Body of pancreas (tissue), 4 donors: Measurements from ENCODE around the gene AGMO. TPM values are rescaled to one million over a fixed set of nuclear protein-coding genes. Genes with fewer than 3 reads are reported as not detected.

ENCODE experiments used
- ATAC-seq: fragments of 150-250 bp; one replicate; pipeline ENCODE4 v1.9.1; 2016
- DNase-seq, 4 donors: peaks; one replicate each; pipeline ENCODE4 v3.0.0-alpha.2; 2019
- H3K27ac ChIP-seq, 4 donors: fragments of 200-600 bp; sonication (generic); 1 replicate in 3 of 4; 2 replicates in 1 of 4; pipeline versions ENCODE4 v1.5.1 to v1.6.1; 2016 to 2019; ENCODE audit warnings: mild to moderate bottlenecking in 1 of 4, mixed read lengths in 1 of 4, moderate library complexity in 1 of 4
- H3K27me3 ChIP-seq, 2 donors: fragments of 200-600 bp; sonication (generic); one replicate each; pipeline ENCODE4 v1.6.0; 2016; ENCODE audit warnings: mild to moderate bottlenecking in 1 of 2
- H3K36me3 ChIP-seq, 2 donors: fragments of 200-600 bp; sonication (generic); replicated peaks in 1 of 2; 2 replicates each; pipeline ENCODE4 v1.5.1; 2016; ENCODE audit warnings: low read depth in 2 of 2; ENCODE audit not compliant: insufficient read depth in 1 of 2
- H3K4me1 ChIP-seq: fragments of 200-600 bp; sonication (generic); one replicate; pipeline ENCODE4 v1.6.0; 2016
- H3K4me3 ChIP-seq, 2 donors: fragments of 200-600 bp; sonication (generic); 1 replicate in 1 of 2; 2 replicates in 1 of 2; pipeline ENCODE4 v1.5.1; 2016 to 2019
- H3K9me3 ChIP-seq, 3 donors: fragments of 200-600 bp; sonication (generic); 1 replicate in 2 of 3; 2 replicates in 1 of 3; pipeline ENCODE4 v1.5.1; 2016
- CTCF ChIP-seq, 7 experiments: fragments of 450-650 bp in 4 of 7; fragments of 200-600 bp in 3 of 7; sonication (generic) in 3 of 7; IDR thresholded peaks; one replicate each; pipeline ENCODE4 v1.5.1; 2016 to 2019; ENCODE audit warnings: antibody characterized with exemption in 7 of 7
- POLR2A ChIP-seq, 3 donors: fragments of 450-650 bp; IDR thresholded peaks; one replicate each; pipeline ENCODE4 v1.6.1; 2016; ENCODE audit warnings: antibody characterized with exemption in 3 of 3, mild to moderate bottlenecking in 2 of 3
- WGBS, 2 donors: methylation state at CpG; one replicate each; pipeline ENCODE4 v1.1.5; 2017; 5-methylcytosine and 5-hydroxymethylcytosine counted together
- intact Hi-C: fragments of 100-400 bp; cut with DNase I; formaldehyde crosslinking; loops from one replicate; pipeline ENCODE4 v1.15.1; 2023
- total RNA-seq, 2 donors: library from RNA; depleted of rRNA; stranded (reverse); fragments of >200 nt; gene quantifications; one replicate each; pipeline ENCODE4 v1.1.0, GENCODE V29; 2016

AGMO gene
- total RNA-seq, 2 donors from 2014 or later: 0.52 TPM; not detected in 1

GRCh38 chr7:15440482-15440881 is 121.3 kb downstream of the AGMO start:
- Histone ChIP-seq H3K4me1 (no peaks in the 10 kb centered on the region), H3K4me3 (no peak overlapping the region), H3K9me3 (no peaks in the 10 kb centered on the region), H3K27me3 (no peaks in the 10 kb centered on the region), H3K27ac (no peak overlapping the region), H3K36me3 (no peaks in the 10 kb centered on the region)
- TF ChIP-seq POLR2A (IDR thresholded peaks at IDR 0.05) (no peak), CTCF (IDR thresholded peaks at IDR 0.05) (no peak)
- no peak for ATAC-seq
- 79 to 80% methylated on average over 3 of the region's 3 CpGs for WGBS, 2 donors
- intact Hi-C loops: no loop called here
- no peak for DNase-seq

GRCh38 chr7:15439853-15440252 is 122.0 kb downstream of the AGMO start:
- Histone ChIP-seq H3K27me3 (no peaks in the 10 kb centered on the region), H3K4me1 (no peaks in the 10 kb centered on the region), H3K4me3 (no peak overlapping the region), H3K9me3 (no peaks in the 10 kb centered on the region), H3K36me3 (no peaks in the 10 kb centered on the region), H3K27ac (no peak overlapping the region)
- intact Hi-C loops: no loop called here
- ATAC-seq (no peak), DNase-seq (no peak)
- TF ChIP-seq CTCF (IDR thresholded peaks at IDR 0.05) (no peak), POLR2A (IDR thresholded peaks at IDR 0.05) (no peak)
- WGBS, 2 donors: 64 to 75% methylated on average over 2 of the region's 2 CpGs

GRCh38 chr7:15433151-15433550 is 128.7 kb downstream of the AGMO start:
- TF ChIP-seq POLR2A (IDR thresholded peaks at IDR 0.05) (no peak), CTCF (IDR thresholded peaks at IDR 0.05) (no peak)
- H3K36me3 ChIP-seq: no peaks in the 10 kb centered on the region
- no peak overlapping the region for H3K27ac ChIP-seq
- no peak overlapping the region for H3K4me3 ChIP-seq
- H3K9me3 ChIP-seq: no peaks in the 10 kb centered on the region
- H3K27me3 ChIP-seq: no peaks in the 10 kb centered on the region
- ATAC-seq (no peak), DNase-seq (no peak)
- H3K4me1 ChIP-seq: no peaks in the 10 kb centered on the region
- intact Hi-C loops: no loop called here
- WGBS, 2 donors: 3 to 8% methylated on average over 1 of the region's 1 CpG

GRCh38 chr7:15430911-15431310 is 130.9 kb downstream of the AGMO start:
- ATAC-seq (no peak), DNase-seq (no peak)
- Histone ChIP-seq H3K27ac (no peak overlapping the region), H3K4me3 (no peak overlapping the region), H3K9me3 (no peaks in the 10 kb centered on the region), H3K4me1 (no peaks in the 10 kb centered on the region), H3K27me3 (no peaks in the 10 kb centered on the region), H3K36me3 (no peaks in the 10 kb centered on the region)
- 79 to 84% methylated on average over 1 of the region's 1 CpG for WGBS, 2 donors
- TF ChIP-seq POLR2A (IDR thresholded peaks at IDR 0.05) (no peak), CTCF (IDR thresholded peaks at IDR 0.05) (no peak)
- intact Hi-C loops: no loop called here

GRCh38 chr7:15430191-15430590 is 131.6 kb downstream of the AGMO start:
- no peak overlapping the region for H3K4me3 ChIP-seq
- no peaks in the 10 kb centered on the region for H3K27me3 ChIP-seq
- H3K27ac ChIP-seq: no peak overlapping the region
- no peaks in the 10 kb centered on the region for H3K36me3 ChIP-seq
- no peaks in the 10 kb centered on the region for H3K4me1 ChIP-seq
- intact Hi-C loops: no loop called here
- no peaks in the 10 kb centered on the region for H3K9me3 ChIP-seq
- DNase-seq: no peak
- ATAC-seq: no peak
- TF ChIP-seq POLR2A (IDR thresholded peaks at IDR 0.05): no peak
- no peak for TF ChIP-seq CTCF (IDR thresholded peaks at IDR 0.05)
- WGBS, 2 donors: 71 to 83% methylated on average over 2 of the region's 2 CpGs
